HAP-1 (cell line): ENCODE data around the gene MARCHF3.

Experiments
- DNase-seq, 2 experiments: peaks; one replicate each; pipeline ENCODE4 v3.0.0-alpha.2; 2016 to 2020; ENCODE audit warnings: low spot score in 2 of 2
- H3K27me3 ChIP-seq: fragments of 250-450 bp; sonication (Bioruptor Pico); 2 replicates; pipeline ENCODE4 v1.5.1; 2020; ENCODE audit warnings: low read depth, mild to moderate bottlenecking, moderate library complexity
- H3K36me3 ChIP-seq: fragments of 250-450 bp; sonication (Bioruptor Pico); replicated peaks from 2 replicates; pipeline ENCODE4 v1.5.1; 2020; ENCODE audit warnings: mild to moderate bottlenecking
- H3K4me1 ChIP-seq: fragments of 250-450 bp; sonication (Bioruptor Pico); 2 replicates; pipeline ENCODE4 v1.5.1; 2020; ENCODE audit warnings: mild to moderate bottlenecking
- H3K4me3 ChIP-seq: fragments of 250-450 bp; sonication (Bioruptor Pico); 2 replicates; pipeline ENCODE4 v1.5.1; 2020; ENCODE audit warnings: mild to moderate bottlenecking, moderate library complexity
- H3K9me3 ChIP-seq: fragments of 250-450 bp; sonication (Bioruptor Pico); 2 replicates; pipeline ENCODE4 v1.5.1; 2020; ENCODE audit warnings: mild to moderate bottlenecking, moderate library complexity
- in situ Hi-C: fragments of 300-500 bp; cut with MboI; formaldehyde crosslinking; loops from 3 replicates; pipeline ENCODE4 v1.14.3; 2020; ENCODE audit warnings: low sequenced_read_pairs, inconsistent platforms, mixed read lengths

The MARCHF3 gene

GRCh38 chr5:126883564-126884245 lies 146.7 kb downstream of the MARCHF3 start:
- Histone ChIP-seq H3K4me3 (no peak overlapping the region), H3K4me1 (no peaks in the 10 kb centered on the region), H3K9me3 (no peaks in the 10 kb centered on the region), H3K27me3 (no peaks in the 10 kb centered on the region), H3K36me3 (no peaks in the 10 kb centered on the region; the same call in 1 of the 2 replicates)
- DNase-seq: no peak
- in situ Hi-C loops: no loop called here

GRCh38 chr5:126881821-126882600 lies 148.3 kb downstream of the MARCHF3 start:
- no peaks in the 10 kb centered on the region for H3K4me1 ChIP-seq
- in situ Hi-C loops: no loop called here

DNA sequence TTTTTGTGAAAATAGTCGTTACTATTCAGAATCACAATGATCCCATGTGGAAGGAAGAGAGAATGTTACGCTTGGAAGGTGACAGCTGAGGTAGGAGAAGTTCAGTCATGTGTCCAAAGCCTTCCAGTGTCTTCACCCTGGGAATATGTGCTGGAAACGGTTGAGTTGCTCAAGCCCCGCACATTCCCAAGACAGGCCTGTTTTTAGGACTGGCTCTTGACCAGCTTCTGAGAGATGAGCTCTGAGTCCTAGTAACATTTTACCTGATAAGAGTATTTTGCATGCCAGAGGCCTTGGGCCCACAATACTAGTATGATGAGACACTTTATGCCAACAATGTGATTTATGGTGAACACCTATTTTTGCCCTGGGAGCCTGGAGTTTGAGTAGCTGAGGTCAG lies 151.7 kb downstream of the MARCHF3 start:
- no peak for DNase-seq
- in situ Hi-C loops: no loop called here
- no peak overlapping the region for H3K4me3 ChIP-seq
- H3K36me3 ChIP-seq: no peaks in the 10 kb centered on the region; the same call in 1 of the 2 replicates
- H3K9me3 ChIP-seq: no peaks in the 10 kb centered on the region
- peaks cover 7% of the 10 kb centered on the region; the same call in 1 of the 2 replicates for H3K4me1 ChIP-seq
- no peaks in the 10 kb centered on the region for H3K27me3 ChIP-seq

More at GRCh38 chr5:126881821-126882600, 148.3 kb downstream of the MARCHF3 start:
- no peak overlapping the region for H3K4me3 ChIP-seq
- no peak for DNase-seq
- no peaks in the 10 kb centered on the region; the same call in 1 of the 2 replicates for H3K36me3 ChIP-seq
- no peaks in the 10 kb centered on the region for H3K9me3 ChIP-seq
- no peaks in the 10 kb centered on the region for H3K27me3 ChIP-seq

- no peak for DNase-seq
- Histone ChIP-seq H3K4me3 (no peak overlapping the region), H3K4me1 (peaks cover 7% of the 10 kb centered on the region; the same call in 1 of the 2 replicates), H3K9me3 (no peaks in the 10 kb centered on the region), H3K27me3 (no peaks in the 10 kb centered on the region), H3K36me3 (no peaks in the 10 kb centered on the region; the same call in 1 of the 2 replicates)
- in situ Hi-C loops: no loop called here
Observed at GRCh38 chr5:126878085-126878484, 152.3 kb downstream of the MARCHF3 start.

- Histone ChIP-seq H3K36me3 (no peaks in the 10 kb centered on the region; the same call in 1 of the 2 replicates), H3K9me3 (no peaks in the 10 kb centered on the region), H3K27me3 (no peaks in the 10 kb centered on the region), H3K4me3 (no peak overlapping the region), H3K4me1 (peaks cover 7% of the 10 kb centered on the region; the same call in 1 of the 2 replicates)
- in situ Hi-C loops: no loop called here
- DNase-seq: no peak
Observed at GRCh38 chr5:126877602-126878001, 152.8 kb downstream of the MARCHF3 start.

DNA sequence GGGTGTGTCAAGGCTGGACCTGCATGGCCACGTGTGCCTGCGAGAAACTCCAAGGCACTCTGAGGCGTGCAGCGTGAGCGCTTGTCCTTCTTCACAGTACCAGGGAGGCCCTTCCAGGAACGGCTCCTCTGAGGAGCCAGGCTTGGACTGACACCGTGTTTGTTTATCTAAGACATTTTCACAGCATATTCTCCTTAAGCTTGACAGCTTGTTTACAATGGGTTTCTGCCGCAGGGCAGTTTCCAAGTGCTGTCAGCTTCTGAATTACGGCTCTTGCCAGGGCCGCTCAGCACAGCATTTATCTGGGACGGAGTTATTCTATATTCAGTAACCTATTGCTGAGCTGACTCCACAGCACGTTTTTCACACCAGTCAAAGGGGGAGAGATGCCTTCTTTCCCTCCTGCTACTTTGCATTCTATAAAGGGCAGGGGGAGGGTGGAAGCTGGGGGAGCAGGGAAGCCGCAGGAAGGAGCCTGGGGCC lies 155.0 kb downstream of the MARCHF3 start:
- no peak overlapping the region for H3K4me3 ChIP-seq
- H3K9me3 ChIP-seq: no peaks in the 10 kb centered on the region
- in situ Hi-C loops: no loop called here
- peaks cover 7% of the 10 kb centered on the region; the same call in 1 of the 2 replicates for H3K4me1 ChIP-seq
- no peaks in the 10 kb centered on the region for H3K36me3 ChIP-seq
- no peaks in the 10 kb centered on the region for H3K27me3 ChIP-seq
- peak; percentile 74 to 76 for DNase-seq

DNA sequence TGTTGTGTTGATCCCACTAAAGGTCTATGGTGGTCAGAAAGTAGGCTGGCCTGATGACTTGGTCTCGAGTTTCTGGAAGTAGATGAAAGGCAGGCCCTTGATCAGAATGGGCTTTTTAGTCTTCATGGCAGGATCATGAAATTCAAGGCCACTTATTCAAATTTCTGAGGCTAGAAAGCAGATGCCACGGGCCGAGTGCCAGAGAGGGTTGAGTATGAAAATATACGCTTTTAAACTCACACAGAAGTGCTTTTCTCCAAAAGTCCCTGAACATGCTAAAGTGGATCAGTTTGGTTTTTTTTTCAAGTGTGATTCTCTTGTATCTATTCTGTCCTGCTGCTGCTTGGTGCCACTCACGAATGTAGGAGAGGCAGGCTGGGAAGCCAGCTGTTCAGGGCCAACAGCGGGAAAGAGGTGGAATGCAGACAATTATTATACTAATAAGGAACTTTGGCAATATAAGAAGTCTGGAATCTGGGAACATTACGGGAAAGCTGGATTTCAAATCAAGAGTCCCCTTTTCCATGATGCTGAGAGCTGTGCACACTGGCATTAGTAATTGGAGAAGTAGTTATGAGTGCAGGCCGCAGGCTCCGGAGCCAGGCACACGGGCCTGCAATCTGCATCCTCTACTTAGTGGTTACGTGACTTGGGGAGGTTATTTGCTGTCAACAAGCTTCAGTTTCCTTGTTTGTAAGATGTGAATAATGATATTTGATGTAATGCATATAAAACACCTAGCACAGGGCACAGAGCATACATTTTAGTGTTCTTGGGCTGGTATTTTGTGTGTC lies 157.6 kb downstream of the MARCHF3 start:
- Histone ChIP-seq H3K9me3 (no peaks in the 10 kb centered on the region), H3K4me3 (no peak overlapping the region), H3K36me3 (no peaks in the 10 kb centered on the region), H3K4me1 (peaks cover 7% of the 10 kb centered on the region; the same call in 1 of the 2 replicates), H3K27me3 (no peaks in the 10 kb centered on the region)
- DNase-seq: no peak
- in situ Hi-C loops: no loop called here

GRCh38 chr5:126871441-126871840 lies 158.9 kb downstream of the MARCHF3 start:
- H3K9me3 ChIP-seq: no peaks in the 10 kb centered on the region
- peaks cover 7% of the 10 kb centered on the region; the same call in 1 of the 2 replicates for H3K4me1 ChIP-seq
- no peaks in the 10 kb centered on the region for H3K36me3 ChIP-seq
- in situ Hi-C loops: no loop called here
- no peak overlapping the region for H3K4me3 ChIP-seq
- no peak for DNase-seq
- H3K27me3 ChIP-seq: no peaks in the 10 kb centered on the region

- no peaks in the 10 kb centered on the region for H3K9me3 ChIP-seq
- no peaks in the 10 kb centered on the region for H3K4me1 ChIP-seq
- H3K36me3 ChIP-seq: no peaks in the 10 kb centered on the region
- peak in 1 of 2 experiments; percentile 1 for DNase-seq
- in situ Hi-C loops: no loop called here
- no peaks in the 10 kb centered on the region for H3K27me3 ChIP-seq
- no peak overlapping the region for H3K4me3 ChIP-seq
Observed at GRCh38 chr5:126869005-126869451, 161.3 kb downstream of the MARCHF3 start.

GRCh38 chr5:126868338-126869004 lies 161.9 kb downstream of the MARCHF3 start:
- Histone ChIP-seq H3K4me3 (no peak overlapping the region), H3K36me3 (no peaks in the 10 kb centered on the region), H3K9me3 (no peaks in the 10 kb centered on the region), H3K27me3 (no peaks in the 10 kb centered on the region), H3K4me1 (no peaks in the 10 kb centered on the region)
- in situ Hi-C loops: no loop called here
- DNase-seq: no peak

- no peaks in the 10 kb centered on the region for H3K27me3 ChIP-seq
- no peaks in the 10 kb centered on the region for H3K36me3 ChIP-seq
- no peaks in the 10 kb centered on the region for H3K4me1 ChIP-seq
- no peak overlapping the region for H3K4me3 ChIP-seq
- in situ Hi-C loops: no loop called here
- no peaks in the 10 kb centered on the region for H3K9me3 ChIP-seq
- DNase-seq: no peak
Observed at GRCh38 chr5:126866851-126867636, 163.3 kb downstream of the MARCHF3 start.

DNA sequence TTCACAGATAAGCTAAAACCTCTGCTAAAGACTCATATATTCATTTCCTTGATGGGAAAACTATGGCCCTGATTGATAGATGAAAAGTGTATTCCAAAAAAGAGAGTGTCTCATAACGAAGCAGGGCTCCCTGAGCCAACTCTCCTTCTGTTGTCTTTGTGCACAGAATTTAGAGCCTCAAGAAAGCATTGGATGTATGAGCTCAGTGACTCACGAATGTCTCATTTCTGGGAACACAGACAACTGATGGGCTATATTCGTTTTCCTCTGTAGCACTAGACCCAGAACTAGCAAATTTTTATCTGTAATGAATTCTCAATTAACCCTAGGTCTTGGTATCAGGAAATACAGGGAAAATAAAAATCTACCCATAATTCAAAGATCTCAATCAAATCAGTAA lies 165.1 kb downstream of the MARCHF3 start:
- no peak for DNase-seq
- Histone ChIP-seq H3K4me3 (no peak overlapping the region), H3K4me1 (no peaks in the 10 kb centered on the region), H3K36me3 (no peaks in the 10 kb centered on the region), H3K27me3 (no peaks in the 10 kb centered on the region), H3K9me3 (no peaks in the 10 kb centered on the region)
- in situ Hi-C loops: no loop called here
